BE2C (cell line): ENCODE measurements around the gene CSKMT.
"Not testable (repeated sequence)": the region's sequence is repeated elsewhere in the genome, so short reads cannot be mapped to it uniquely, and the experiment has no call there.

Experiments
- DNase-seq: peaks from one replicate; pipeline ENCODE4 v3.0.0-alpha.2; 2020
- H3K27me3 ChIP-seq: fragments of 250-450 bp; sonication (Bioruptor Pico); 2 replicates; pipeline ENCODE4 v1.5.1; 2020; ENCODE audit warnings: mild to moderate bottlenecking
- H3K36me3 ChIP-seq: fragments of 250-450 bp; sonication (Bioruptor Pico); 2 replicates; pipeline ENCODE4 v1.5.1; 2020; ENCODE audit warnings: mild to moderate bottlenecking
- H3K4me1 ChIP-seq: fragments of 250-450 bp; sonication (Bioruptor Pico); 2 replicates; pipeline ENCODE4 v1.5.1; 2020
- H3K4me3 ChIP-seq: 2 replicates; pipeline ENCODE4 v1.5.1; 2011; ENCODE audit warnings: low read depth, low read length
- H3K9me3 ChIP-seq: fragments of 250-450 bp; sonication (Bioruptor Pico); 2 replicates; pipeline ENCODE4 v1.5.1; 2020
- CTCF ChIP-seq: IDR thresholded peaks from 2 replicates; pipeline ENCODE4 v1.5.1; 2012; ENCODE audit warnings: mild to moderate bottlenecking, low read depth, low read length

The CSKMT gene

GRCh38 chr11:62647609-62648005 lies 17.5 kb upstream of the CSKMT start:
- no peak for DNase-seq
- no peak overlapping the region for H3K4me3 ChIP-seq
- no peaks in the 10 kb centered on the region for H3K27me3 ChIP-seq
- H3K36me3 ChIP-seq: peaks cover 12% of the 10 kb centered on the region
- H3K9me3 ChIP-seq: no peaks in the 10 kb centered on the region
- TF ChIP-seq CTCF: no peak
- no peaks in the 10 kb centered on the region for H3K4me1 ChIP-seq

DNA sequence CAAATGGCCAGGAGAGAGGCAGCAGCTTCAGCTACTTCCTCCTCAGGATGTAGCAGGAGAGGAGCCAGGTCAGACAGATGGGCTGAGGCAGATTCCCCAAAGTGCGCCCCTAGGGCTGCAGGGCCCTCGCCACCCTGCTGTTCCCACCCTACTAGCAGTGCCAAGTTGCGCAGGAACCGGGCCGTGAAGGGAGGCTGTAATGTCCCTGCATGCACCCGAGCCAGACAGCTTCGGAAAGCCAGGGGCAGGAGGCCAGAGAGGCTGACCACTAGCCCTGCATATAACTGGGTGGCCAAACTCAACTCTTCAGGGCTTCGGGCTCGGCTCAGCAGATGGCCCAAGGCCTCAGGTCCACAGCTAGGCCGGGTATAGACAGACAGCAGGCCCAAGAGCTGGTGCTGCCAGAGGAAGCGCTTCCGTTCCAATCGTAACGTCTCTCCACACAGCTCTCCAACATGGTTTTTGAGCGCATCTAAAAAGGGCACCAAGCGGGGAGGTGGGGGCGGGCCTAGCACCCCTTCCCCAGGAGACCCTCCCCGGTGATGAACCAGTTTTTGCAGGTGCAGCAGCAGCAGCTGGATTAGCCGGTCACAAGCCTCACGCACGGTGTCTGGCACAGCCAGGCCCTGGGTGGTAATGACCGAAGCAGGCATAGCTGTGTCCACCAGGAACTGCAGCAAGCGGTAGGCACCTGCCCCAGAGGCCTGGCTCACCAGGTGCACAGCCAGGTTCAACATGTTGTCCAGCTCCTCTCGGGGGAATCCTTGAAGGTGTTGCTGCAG lies 16.7 kb upstream of the CSKMT start:
- no peak overlapping the region for H3K4me3 ChIP-seq
- no peaks in the 10 kb centered on the region for H3K4me1 ChIP-seq

GRCh38 chr11:62648967-62649364 lies 16.1 kb upstream of the CSKMT start:
- TF ChIP-seq CTCF: no peak
- Histone ChIP-seq H3K9me3 (no peaks in the 10 kb centered on the region), H3K27me3 (no peaks in the 10 kb centered on the region), H3K36me3 (peaks cover 12% of the 10 kb centered on the region), H3K4me3 (no peak overlapping the region), H3K4me1 (no peaks in the 10 kb centered on the region)
- no peak for DNase-seq

More for the DNA sequence above, 16.7 kb upstream of the CSKMT start:
- H3K9me3 ChIP-seq: no peaks in the 10 kb centered on the region
- peaks cover 12% of the 10 kb centered on the region for H3K36me3 ChIP-seq
- H3K27me3 ChIP-seq: no peaks in the 10 kb centered on the region
- DNase-seq: no peak
- TF ChIP-seq CTCF: no peak

- Histone ChIP-seq H3K4me3 (no peak overlapping the region), H3K36me3 (peaks cover 8% of the 10 kb centered on the region), H3K27me3 (no peaks in the 10 kb centered on the region), H3K4me1 (no peaks in the 10 kb centered on the region), H3K9me3 (no peaks in the 10 kb centered on the region)
- no peak for DNase-seq
- no peak for TF ChIP-seq CTCF
These were observed 15.6 kb upstream of the CSKMT start for GRCh38 chr11:62649486-62649885.

GRCh38 chr11:62650283-62650682 lies 14.8 kb upstream of the CSKMT start:
- not testable (repeated sequence) for H3K4me1 ChIP-seq, H3K4me3 ChIP-seq, H3K9me3 ChIP-seq, H3K27me3 ChIP-seq, H3K36me3 ChIP-seq, DNase-seq

DNA sequence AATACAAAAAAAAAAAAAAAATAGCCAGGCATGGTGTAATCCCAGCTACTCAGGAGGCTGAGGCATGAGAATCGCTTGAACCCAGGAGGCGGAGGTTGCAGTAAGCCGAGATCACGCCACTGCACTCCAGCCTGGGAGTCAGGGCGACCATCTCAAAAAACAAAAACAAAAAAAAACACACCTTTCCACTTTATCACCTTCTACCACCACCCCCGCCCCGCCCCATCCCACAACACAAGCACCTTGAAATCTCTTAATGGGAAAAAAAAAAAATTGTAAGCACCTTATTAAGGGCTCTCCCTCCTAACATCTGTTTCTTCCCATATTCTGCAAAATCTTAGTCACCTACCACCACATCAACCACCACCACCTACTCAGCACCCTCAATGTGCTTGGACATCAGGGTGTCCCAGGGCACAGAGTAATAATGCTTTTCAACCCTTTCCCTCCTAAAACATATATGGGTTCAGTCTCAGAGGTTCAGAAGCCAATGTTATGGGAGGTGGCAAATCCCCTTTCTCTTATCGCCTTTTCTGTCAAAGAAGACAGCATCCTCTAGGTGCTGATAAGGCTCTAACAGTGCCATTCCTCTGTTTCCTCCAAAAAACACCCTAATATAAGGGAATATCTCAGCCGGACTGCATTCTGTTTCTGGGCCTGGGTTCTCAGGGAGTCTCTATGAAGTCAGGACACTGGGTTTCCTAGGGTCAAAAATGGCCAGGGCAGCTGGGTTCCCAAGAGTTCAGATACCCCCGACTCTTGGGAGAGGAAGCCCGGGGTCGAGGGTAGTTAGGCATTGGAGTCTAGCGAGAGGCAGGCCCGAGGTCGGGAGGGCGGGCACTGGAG lies 12.7 kb upstream of the CSKMT start:
- no peak for DNase-seq
- no peak for TF ChIP-seq CTCF
- Histone ChIP-seq H3K36me3 (peaks cover 5% of the 10 kb centered on the region; the same call in 1 of the 2 replicates), H3K27me3 (no peaks in the 10 kb centered on the region), H3K9me3 (no peaks in the 10 kb centered on the region), H3K4me1 (no peaks in the 10 kb centered on the region), H3K4me3 (peak overlapping the region; percentile 86)
